H1 (cell line): ENCODE measurements around the gene OR10R2. TPM values are rescaled to one million over a fixed set of nuclear protein-coding genes. Genes with fewer than 3 reads are reported as not detected.

ENCODE experiments used
- CTCF ChIA-PET: fragments of 300-600 bp; sonication (Branson Sonifier 250); formaldehyde crosslinking; loops from one replicate; lab custom pipeline; 2021; ENCODE audit not compliant: partially characterized antibody; lab: Charles Lee
- POLR2A ChIA-PET: fragments of 300-600 bp; sonication (Branson Sonifier 250); formaldehyde crosslinking; loops from one replicate; lab custom pipeline; 2021; ENCODE audit warnings: inconsistent platforms; ENCODE audit not compliant: partially characterized antibody; lab: Charles Lee
- DNase-seq, 2 experiments: peaks; one replicate each; pipeline versions ENCODE4 v3.0.0 to v3.0.0-alpha.2; 2010 to 2022; ENCODE audit warnings: low spot score in 2 of 2, low read depth in 1 of 2, mixed read lengths in 1 of 2
- FAIRE-seq: peaks from 2 replicates; lab custom pipeline; 2011; peaks lifted over from hg19 to GRCh38; lab: Jason Lieb, UNC
- H2AFZ ChIP-seq: 2 replicates; pipeline ENCODE4 v1.8.1; 2012; ENCODE audit warnings: low read length, inconsistent platforms
- H2AK5ac ChIP-seq: 2 replicates; pipeline ENCODE4 v1.6.1; 2013; ENCODE audit warnings: low read depth, low read length
- H2BK120ac ChIP-seq: replicated peaks from 2 replicates; pipeline ENCODE3; 2013; ENCODE audit warnings: low read depth, low read length, inconsistent platforms
- H2BK12ac ChIP-seq: 2 replicates; pipeline ENCODE4 v1.6.1; 2013; ENCODE audit warnings: low read depth, low read length
- H2BK15ac ChIP-seq: 2 replicates; pipeline ENCODE4 v1.6.1; 2013; ENCODE audit warnings: low read length
- H2BK20ac ChIP-seq: 2 replicates; pipeline ENCODE4 v1.6.1; 2013; ENCODE audit warnings: low read length
- H2BK5ac ChIP-seq: 2 replicates; pipeline ENCODE4 v1.6.1; 2013; ENCODE audit warnings: low read depth, low read length
- H3K14ac ChIP-seq: 2 replicates; pipeline ENCODE4 v1.6.1; 2013; ENCODE audit warnings: inconsistent platforms; ENCODE audit not compliant: insufficient read length
- H3K18ac ChIP-seq: 2 replicates; pipeline ENCODE4 v1.6.1; 2013; ENCODE audit warnings: low read length; ENCODE audit errors: extremely low read depth
- H3K23ac ChIP-seq: 2 replicates; pipeline ENCODE4 v1.6.1; 2013; ENCODE audit warnings: inconsistent platforms; ENCODE audit not compliant: insufficient read length
- H3K23me2 ChIP-seq: 2 replicates; pipeline ENCODE4 v1.6.1; 2013; ENCODE audit warnings: low read depth, low read length
- H3K27ac ChIP-seq: 2 replicates; pipeline ENCODE4 v1.6.1; 2011; ENCODE audit warnings: low read depth, low read length, inconsistent platforms
- H3K27me3 ChIP-seq, 4 experiments: replicated peaks in 1 of 4; 1 replicate in 1 of 4; 2 replicates in 3 of 4; pipeline versions ENCODE4 v1.6.1 to v1.8.1; 2011 to 2013; ENCODE audit warnings: low read length in 3 of 4, mild to moderate bottlenecking in 3 of 4, inconsistent platforms in 2 of 4, mixed read lengths in 2 of 4, moderate library complexity in 1 of 4; ENCODE audit not compliant: control insufficient read depth in 3 of 4, insufficient read depth in 3 of 4; ENCODE audit errors: extremely low read depth in 1 of 4
- H3K36me3 ChIP-seq, 4 experiments: 2 replicates each; pipeline versions ENCODE4 v1.6.1 to v1.8.1; 2011 to 2013; ENCODE audit warnings: mild to moderate bottlenecking in 4 of 4, low read length in 3 of 4, moderate library complexity in 2 of 4, control low read depth in 1 of 4, inconsistent platforms in 1 of 4; ENCODE audit not compliant: insufficient read depth in 4 of 4, control insufficient read depth in 2 of 4
- H3K4ac ChIP-seq: replicated peaks from 2 replicates; pipeline ENCODE3; 2013; ENCODE audit warnings: low read length, low read depth, mixed read lengths, inconsistent platforms; ENCODE audit not compliant: insufficient read length
- H3K4me1 ChIP-seq, 4 experiments: replicated peaks in 1 of 4; 1 replicate in 1 of 4; 2 replicates in 3 of 4; pipeline versions ENCODE4 v1.6.1 to v1.8.1; 2011 to 2013; ENCODE audit warnings: low read length in 3 of 4, inconsistent platforms in 2 of 4, mixed read lengths in 1 of 4; ENCODE audit not compliant: insufficient read depth in 4 of 4, control insufficient read depth in 3 of 4
- H3K4me2 ChIP-seq, 2 experiments: 2 replicates each; pipeline versions ENCODE4 v1.6.1 to v1.8.1; 2011 to 2013; ENCODE audit warnings: low read depth in 2 of 2, low read length in 2 of 2, control low read depth in 1 of 2, inconsistent platforms in 1 of 2, mild to moderate bottlenecking in 1 of 2; ENCODE audit not compliant: insufficient read depth in 1 of 2
- H3K4me3 ChIP-seq, 4 experiments: fragments of 200-600, 300-600 bp in 1 of 4; sonication (generic), shearing (Covaris generic), sonication (Bioruptor Twin) in 1 of 4; 2 replicates each; pipeline versions ENCODE4 v1.5.1 to v1.8.1; 2011 to 2016; ENCODE audit warnings: low read length in 4 of 4, low read depth in 3 of 4, control low read depth in 2 of 4, inconsistent platforms in 2 of 4, mild to moderate bottlenecking in 2 of 4, mixed read lengths in 1 of 4, moderate library complexity in 1 of 4; ENCODE audit not compliant: insufficient read depth in 2 of 4; ENCODE audit errors: extremely low read depth in 1 of 4
- H3K56ac ChIP-seq: replicated peaks from 2 replicates; pipeline ENCODE3; 2013; ENCODE audit warnings: low read depth, mild to moderate bottlenecking, mixed read lengths, low read length, inconsistent platforms; ENCODE audit not compliant: insufficient read length
- H3K79me1 ChIP-seq: 2 replicates; pipeline ENCODE4 v1.6.1; 2013; ENCODE audit warnings: low read depth, low read length, control low read depth
- H3K79me2 ChIP-seq, 2 experiments: 2 replicates each; pipeline versions ENCODE4 v1.6.1 to v1.8.1; 2012 to 2013; ENCODE audit warnings: low read length in 2 of 2, mild to moderate bottlenecking in 2 of 2, inconsistent platforms in 1 of 2; ENCODE audit not compliant: insufficient read depth in 2 of 2, control insufficient read depth in 1 of 2
- H3K9ac ChIP-seq, 4 experiments: replicated peaks in 1 of 4; 1 replicate in 1 of 4; 2 replicates in 3 of 4; pipeline versions ENCODE4 v1.6.1 to v1.8.1; 2011 to 2013; ENCODE audit warnings: low read depth in 3 of 4, low read length in 3 of 4, control low read depth in 2 of 4, mild to moderate bottlenecking in 2 of 4, moderate library complexity in 2 of 4, inconsistent platforms in 1 of 4; ENCODE audit errors: extremely low read depth in 1 of 4
- H3K9me3 ChIP-seq, 2 experiments: 2 replicates each; pipeline versions ENCODE4 v1.6.1 to v1.8.1; 2012 to 2013; ENCODE audit warnings: mild to moderate bottlenecking in 2 of 2, moderate library complexity in 2 of 2, control low read depth in 1 of 2, inconsistent platforms in 1 of 2, low read depth in 1 of 2, low read length in 1 of 2, mixed read lengths in 1 of 2; ENCODE audit not compliant: insufficient read depth in 2 of 2
- H4K20me1 ChIP-seq, 2 experiments: replicated peaks in 1 of 2; 2 replicates each; pipeline versions ENCODE3 to v1.8.1; 2011 to 2013; ENCODE audit warnings: inconsistent platforms in 2 of 2, low read length in 2 of 2, mild to moderate bottlenecking in 1 of 2; ENCODE audit not compliant: insufficient read depth in 2 of 2, control insufficient read depth in 1 of 2
- H4K5ac ChIP-seq: 2 replicates; pipeline ENCODE4 v1.6.1; 2013; ENCODE audit warnings: low read length, low read depth, mixed read lengths, inconsistent platforms; ENCODE audit not compliant: insufficient read length
- H4K8ac ChIP-seq: 2 replicates; pipeline ENCODE4 v1.8.0; 2013; ENCODE audit warnings: mild to moderate bottlenecking, moderate library complexity, low read length, inconsistent platforms; ENCODE audit not compliant: insufficient read depth; ENCODE audit errors: extremely low read depth
- H4K91ac ChIP-seq: replicated peaks from 2 replicates; pipeline ENCODE3; 2013; ENCODE audit warnings: low read length, mixed read lengths, inconsistent platforms; ENCODE audit not compliant: insufficient read length
- ATF3 ChIP-seq: IDR thresholded peaks from 2 replicates; pipeline ENCODE4 v1.6.1; 2011; ENCODE audit warnings: low read depth, mild to moderate bottlenecking, low read length; ENCODE audit not compliant: insufficient read depth
- BACH1 ChIP-seq: IDR thresholded peaks from 2 replicates; pipeline ENCODE4 v1.6.1; 2012; ENCODE audit warnings: low read length, improper control_type of control experiment
- BRCA1 ChIP-seq: IDR thresholded peaks from 2 replicates; pipeline ENCODE4 v1.6.1; 2012; ENCODE audit warnings: low read depth, low read length, improper control_type of control experiment
- CBX5 ChIP-seq: fragments of 300-800, 300-1000 bp; sonication (generic); IDR thresholded peaks from 2 replicates; pipeline ENCODE4 v1.7.1; 2016; ENCODE audit warnings: antibody characterized with exemption, low read length, low read depth
- CTCF ChIP-seq, 3 experiments: IDR thresholded peaks; 1 replicate in 2 of 3; 2 replicates in 1 of 3; pipeline versions ENCODE4 v1.5.1 to v1.6.1; 2011; ENCODE audit warnings: low read length in 3 of 3, mild to moderate bottlenecking in 3 of 3, inconsistent platforms in 2 of 3, low read depth in 1 of 3, moderate library complexity in 1 of 3; ENCODE audit not compliant: insufficient read depth in 1 of 3; ENCODE audit errors: control extremely low read depth in 1 of 3
- HDAC2 ChIP-seq, 2 experiments: fragments of 300-600 bp in 1 of 2; sonication (generic) in 1 of 2; IDR thresholded peaks; 2 replicates each; pipeline ENCODE4 v1.6.1; 2011 to 2012; ENCODE audit warnings: low read depth in 2 of 2, low read length in 2 of 2, mild to moderate bottlenecking in 2 of 2, moderate library complexity in 2 of 2, borderline replicate concordance in 1 of 2, inconsistent platforms in 1 of 2
- KDM1A ChIP-seq: fragments of 200-600, 300-600 bp; sonication (generic); IDR thresholded peaks from 2 replicates; pipeline ENCODE4 v1.7.1; 2016; ENCODE audit warnings: mild to moderate bottlenecking, low read length, borderline replicate concordance
- SIX5 ChIP-seq: IDR thresholded peaks from 2 replicates; pipeline ENCODE4 v1.6.1; 2011; ENCODE audit warnings: mild to moderate bottlenecking, low read depth, low read length
- SP1 ChIP-seq: IDR thresholded peaks from 2 replicates; pipeline ENCODE4 v1.6.1; 2011; ENCODE audit warnings: low read depth, low read length
- SP2 ChIP-seq: IDR thresholded peaks from 2 replicates; pipeline ENCODE4 v1.6.1; 2012; ENCODE audit warnings: mild to moderate bottlenecking, low read length, inconsistent platforms
- SP4 ChIP-seq: IDR thresholded peaks from 2 replicates; pipeline ENCODE4 v1.6.1; 2012; ENCODE audit warnings: low read length, inconsistent platforms
- YY1 ChIP-seq: IDR thresholded peaks from 2 replicates; pipeline ENCODE4 v1.6.1; 2011; ENCODE audit warnings: low read depth, mild to moderate bottlenecking, low read length
- WGBS, 2 experiments: shearing (Covaris generic) in 1 of 2; methylation state at CpG; one replicate each; pipeline versions ENCODE4 v1.1.6 to v1.1.7; 2013 to 2015; ENCODE audit warnings: low lambda C conversion rate in 2 of 2, mixed read lengths in 2 of 2, inconsistent platforms in 1 of 2, low coverage in 1 of 2, missing lambda C conversion rate in 1 of 2; ENCODE audit not compliant: insufficient replicate concordance in 2 of 2, insufficient coverage in 1 of 2, insufficient read length in 1 of 2; ENCODE audit errors: extremely low coverage in 1 of 2, missing lambda C conversion rate in 1 of 2; 5-methylcytosine and 5-hydroxymethylcytosine counted together
- polyA plus RNA-seq, 7 experiments: library from polyadenylated mRNA; depleted of rRNA in 3 of 7; stranded (reverse) in 5 of 7; unstranded in 2 of 7; fragments of >200 nt in 5 of 7; fragments of 200-250 nt in 2 of 7; gene quantifications; 1 replicate in 5 of 7; 2 replicates in 1 of 7; 4 replicates in 1 of 7; pipeline versions ENCODE4 v1.2.1 to v1.2.3, GENCODE V29; 2011 to 2013; ENCODE audit warnings: missing spikeins in 2 of 7, mixed read lengths in 2 of 7
- total RNA-seq: library from RNA; stranded (reverse); fragmentation: NEBNext Ultra II Directional; extraction: Animal tissue kit (Norgen Biotek cat#: 25700); gene quantifications from 2 replicates; pipeline ENCODE4 v1.2.1, GENCODE V29; 2021

The OR10R2 gene
- total and polyA plus RNA-seq, 2 of the 8 experiments (the other 6 are each of a cell fraction or from before 2014, with no cell fraction given): not detected

DNA sequence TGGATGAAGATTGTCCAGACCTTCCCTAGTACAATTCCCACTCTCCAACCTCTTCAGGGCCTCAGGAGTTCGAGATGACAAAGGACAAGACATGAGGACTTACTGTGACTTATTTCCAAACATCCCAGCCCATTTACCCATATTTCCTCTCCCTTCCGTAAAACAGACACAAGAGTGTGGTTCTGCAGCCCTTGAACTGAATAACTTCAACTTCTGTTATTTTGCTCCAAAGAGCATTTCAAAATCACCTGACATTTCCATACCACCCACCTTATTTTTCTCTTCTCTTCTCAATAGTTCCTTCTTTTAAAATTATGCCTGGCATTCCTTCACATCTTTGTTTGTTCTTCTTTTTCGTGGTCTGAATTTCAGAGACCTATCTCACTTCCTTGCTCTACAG is 37.3 kb upstream of the OR10R2 start:
- Histone ChIP-seq H3K56ac (no peak overlapping the region), H3K4ac (no peak overlapping the region), H3K79me1 (no peaks in the 10 kb centered on the region), H3K9me3 (peaks cover 0 to 6% of the 10 kb centered on the region in 2 experiments; a peak in 1 of 4 replicates), H4K8ac (no peak overlapping the region), H3K27me3 (no peaks in the 10 kb centered on the region), H2AFZ (no peak overlapping the region), H3K79me2 (no peaks in the 10 kb centered on the region), H2BK12ac (no peak overlapping the region), H3K18ac (no peak overlapping the region), H2BK15ac (no peak overlapping the region), H3K14ac (no peak overlapping the region), H4K5ac (no peak overlapping the region), H3K23me2 (no peaks in the 10 kb centered on the region), H3K27ac (no peak overlapping the region), H3K36me3 (no peaks in the 10 kb centered on the region), H3K4me1 (no peaks in the 10 kb centered on the region), H4K91ac (no peak overlapping the region), H2BK20ac (no peak overlapping the region), H4K20me1 (no peaks in the 10 kb centered on the region), H3K4me3 (no peak overlapping the region), H2BK120ac (no peak overlapping the region), H3K4me2 (no peak overlapping the region), H2BK5ac (no peak overlapping the region), H2AK5ac (no peak overlapping the region), H3K9ac (no peak overlapping the region), H3K23ac (no peak overlapping the region)
- POLR2A ChIA-PET: no interaction called here
- DNase-seq: no peak
- TF ChIP-seq CTCF (IDR thresholded peaks at IDR 0.05; ENCODE audit: control extremely low read depth in 1 of 3, insufficient read depth in 1 of 3, low read depth in 1 of 3, low read length in 3 of 3): no peak
- TF ChIP-seq KDM1A: no peak
- TF ChIP-seq ATF3: no peak
- no peak for TF ChIP-seq SP4
- no peak for TF ChIP-seq CBX5
- TF ChIP-seq HDAC2 (IDR thresholded peaks at IDR 0.05; ENCODE audit: borderline replicate concordance in 1 of 2, low read depth in 2 of 2, low read length in 2 of 2): no peak
- TF ChIP-seq BACH1: no peak
- TF ChIP-seq BRCA1: no peak
- no peak for TF ChIP-seq YY1
- TF ChIP-seq SIX5: no peak
- no peak for TF ChIP-seq SP1
- no peak for TF ChIP-seq SP2
- no peak for FAIRE-seq
- CTCF ChIA-PET: no interaction called here
- WGBS, 2 experiments: 91% methylated on average over 3 of the region's 3 CpGs; no CpG with 5 or more reads in 1 of the 2 experiments
